ENCODE measurements around the gene YRDC. TPM values are rescaled to one million over a fixed set of nuclear protein-coding genes. Genes with fewer than 3 reads are reported as not detected.

Gene YRDC
- total and polyA plus RNA-seq, 2 donors (not counting 3 experiments of a cell fraction or from before 2014, with no cell fraction given) = 19.2 to 20.5 TPM

- DNase-seq (ENCODE audit: low read depth, low spot score) = no peak
- peaks cover 56% of the 10 kb centered on the region for H3K79me2 ChIP-seq (ENCODE audit: control insufficient read depth, insufficient read depth, low read length)
- H3K4me2 ChIP-seq (ENCODE audit: insufficient read depth, low read length) = no peak overlapping the region
- no TSS peak for BruUV-seq (replicated peaks)
- no peak overlapping the region for H2AFZ ChIP-seq (ENCODE audit: low read depth, low read length)
- no peak overlapping the region for H3K9ac ChIP-seq (replicated peaks; ENCODE audit: extremely low read depth, insufficient read depth, low read length)
- H3K9me3 ChIP-seq (replicated peaks; ENCODE audit: control insufficient read depth, insufficient read depth, low read length) = no peaks in the 10 kb centered on the region
- TF ChIP-seq MYC (IDR thresholded peaks at IDR 0.05; ENCODE audit: low read depth, low read length) = no peak
- no peak for TF ChIP-seq EZH2 (IDR thresholded peaks at IDR 0.05; ENCODE audit: borderline replicate concordance, low read depth, low read length, severe bottlenecking)
- TF ChIP-seq GATA2 (IDR thresholded peaks at IDR 0.05; ENCODE audit: insufficient read depth, insufficient read length, low read depth, low read length) = no peak
- no peak for TF ChIP-seq MAX (IDR thresholded peaks at IDR 0.05; ENCODE audit: insufficient read depth, insufficient read length)
- TF ChIP-seq POLR2A (IDR thresholded peaks at IDR 0.05; ENCODE audit: low read depth, low read length) = no peak
- TF ChIP-seq, protein P1, sequence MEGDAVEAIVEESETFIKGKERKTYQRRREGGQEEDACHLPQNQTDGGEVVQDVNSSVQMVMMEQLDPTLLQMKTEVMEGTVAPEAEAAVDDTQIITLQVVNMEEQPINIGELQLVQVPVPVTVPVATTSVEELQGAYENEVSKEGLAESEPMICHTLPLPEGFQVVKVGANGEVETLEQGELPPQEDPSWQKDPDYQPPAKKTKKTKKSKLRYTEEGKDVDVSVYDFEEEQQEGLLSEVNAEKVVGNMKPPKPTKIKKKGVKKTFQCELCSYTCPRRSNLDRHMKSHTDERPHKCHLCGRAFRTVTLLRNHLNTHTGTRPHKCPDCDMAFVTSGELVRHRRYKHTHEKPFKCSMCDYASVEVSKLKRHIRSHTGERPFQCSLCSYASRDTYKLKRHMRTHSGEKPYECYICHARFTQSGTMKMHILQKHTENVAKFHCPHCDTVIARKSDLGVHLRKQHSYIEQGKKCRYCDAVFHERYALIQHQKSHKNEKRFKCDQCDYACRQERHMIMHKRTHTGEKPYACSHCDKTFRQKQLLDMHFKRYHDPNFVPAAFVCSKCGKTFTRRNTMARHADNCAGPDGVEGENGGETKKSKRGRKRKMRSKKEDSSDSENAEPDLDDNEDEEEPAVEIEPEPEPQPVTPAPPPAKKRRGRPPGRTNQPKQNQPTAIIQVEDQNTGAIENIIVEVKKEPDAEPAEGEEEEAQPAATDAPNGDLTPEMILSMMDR (IDR thresholded peaks at IDR 0.05; ENCODE audit: extremely low read depth in 1 of 2, insufficient read depth in 1 of 2, low read depth in 1 of 2, low read length in 2 of 2) = no peak
- TF ChIP-seq JUN (IDR thresholded peaks at IDR 0.05; ENCODE audit: borderline replicate concordance, insufficient read depth, insufficient read length, low read depth) = no peak
- TF ChIP-seq FOS (IDR thresholded peaks at IDR 0.05; ENCODE audit: borderline replicate concordance, insufficient read depth, low read length) = no peak
- TF ChIP-seq POLR2AphosphoS5 (IDR thresholded peaks at IDR 0.05; ENCODE audit: insufficient read depth, low read depth, low read length) = no peak
- intact Hi-C loops (cut with micrococcal nuclease) = no loop called here
- peaks cover 14% of the 10 kb centered on the region for H3K4me1 ChIP-seq (ENCODE audit: control insufficient read depth, extremely low read depth, insufficient read depth, low read length)
- ChIA-PET CTCF (no interaction called here), POLR2A (no interaction called here)
- no peak overlapping the region for H3K4me3 ChIP-seq (replicated peaks in 1 of 3; ENCODE audit: insufficient read depth in 1 of 3, low read depth in 1 of 3, low read length in 3 of 3)
- no peaks in the 10 kb centered on the region for H3K27me3 ChIP-seq (ENCODE audit: control insufficient read depth in 2 of 2, insufficient read depth in 2 of 2, low read length in 2 of 2)
- H3K27ac ChIP-seq (ENCODE audit: insufficient read depth, low read depth, low read length) = no peak overlapping the region
- H3K36me3 ChIP-seq (ENCODE audit: control insufficient read depth in 2 of 2, extremely low read depth in 1 of 2, insufficient read depth in 2 of 2, low read length in 2 of 2) = peaks cover 1 to 5% of the 10 kb centered on the region in 2 experiments
- no peak for FAIRE-seq
- dilution Hi-C loops (cut with MboI; ENCODE audit: extremely low pct_ligation_motif_present, low sequenced_read_pairs) = no loop called here
- H4K20me1 ChIP-seq (replicated peaks; ENCODE audit: control insufficient read depth, extremely low read depth, insufficient read depth, low read length) = peaks cover 2% of the 10 kb centered on the region
- no peaks in the 10 kb centered on the region for H3K9me1 ChIP-seq (replicated peaks; ENCODE audit: control insufficient read depth, extremely low read depth, insufficient read depth, low read length)
Measured at GRCh38 chr1:37853157-37853556, 45.1 kb upstream of the YRDC start.

All from endothelial cell of umbilical vein (primary cell).